GM23338 (cell line): ENCODE data around the gene TMEM273. TPM values are rescaled to one million over a fixed set of nuclear protein-coding genes. Genes with fewer than 3 reads are reported as not detected.

ENCODE experiments used
- ATAC-seq: fragments of 200-7000 bp; cut with Tn5 transposase; 3 replicates; pipeline ENCODE4 v1.9.1; 2020
- DNase-seq: peaks from one replicate; pipeline ENCODE4 v3.0.0-alpha.2; 2015; ENCODE audit warnings: low spot score
- H2AFZ ChIP-seq: fragments of 200-600 bp; sonication (generic); 2 replicates; pipeline ENCODE4 v1.8.0; 2016; ENCODE audit warnings: antibody characterized with exemption, mild to moderate bottlenecking, moderate library complexity
- H3F3A ChIP-seq: fragments of 200-600 bp; sonication (generic); replicated peaks from 2 replicates; pipeline ENCODE4 v1.8.0; 2017; ENCODE audit warnings: antibody characterized with exemption, mixed run types, low read depth
- H3K27ac ChIP-seq: fragments of 200-600 bp; sonication (generic); 2 replicates; pipeline ENCODE4 v1.6.1; 2016; ENCODE audit warnings: low read depth
- H3K27me3 ChIP-seq: fragments of 200-600 bp; sonication (generic); 2 replicates; pipeline ENCODE4 v1.8.0; 2016; ENCODE audit warnings: mild to moderate bottlenecking, mixed run types, moderate library complexity; ENCODE audit not compliant: insufficient read depth
- H3K36me3 ChIP-seq: fragments of 200-600 bp; sonication (generic); 2 replicates; pipeline ENCODE4 v1.8.0; 2016; ENCODE audit warnings: mild to moderate bottlenecking; ENCODE audit not compliant: insufficient read depth
- H3K4me1 ChIP-seq: fragments of 200-600 bp; sonication (generic); 2 replicates; pipeline ENCODE4 v1.8.0; 2016; ENCODE audit warnings: mild to moderate bottlenecking, moderate library complexity; ENCODE audit not compliant: insufficient read depth
- H3K4me2 ChIP-seq: fragments of 200-600 bp; sonication (generic); 2 replicates; pipeline ENCODE4 v1.7.1; 2017; ENCODE audit warnings: mixed run types
- H3K4me3 ChIP-seq: fragments of 200-600 bp; sonication (generic); 2 replicates; pipeline ENCODE4 v1.6.1; 2016; ENCODE audit warnings: mixed run types
- H3K79me2 ChIP-seq: fragments of 200-600 bp; sonication (generic); replicated peaks from 2 replicates; pipeline ENCODE4 v1.8.0; 2017; ENCODE audit warnings: mild to moderate bottlenecking; ENCODE audit not compliant: insufficient read depth
- H3K9me2 ChIP-seq: fragments of 200-600 bp; sonication (generic); 2 replicates; pipeline ENCODE4 v1.8.0; 2017; ENCODE audit not compliant: insufficient read depth
- H4K20me1 ChIP-seq: fragments of 200-600 bp; sonication (generic); replicated peaks from 2 replicates; pipeline ENCODE4 v1.8.0; 2017; ENCODE audit warnings: mild to moderate bottlenecking; ENCODE audit not compliant: insufficient read depth
- H3K27ac Mint-ChIP-seq: 2 replicates; pipeline ENCODE4 v1.8.0; 2020; ENCODE audit warnings: inconsistent platforms, mild to moderate bottlenecking, moderate library complexity, mixed read lengths
- H3K27me3 Mint-ChIP-seq: 3 replicates; pipeline ENCODE4 v1.8.0; 2022; ENCODE audit warnings: low read depth, mild to moderate bottlenecking, moderate library complexity, mixed read lengths, inconsistent platforms; ENCODE audit not compliant: insufficient read depth, poor library complexity
- H3K36me3 Mint-ChIP-seq: 3 replicates; pipeline ENCODE4 v1.8.0; 2021; ENCODE audit warnings: low read depth, mild to moderate bottlenecking, inconsistent platforms, moderate library complexity, mixed read lengths
- H3K4me1 Mint-ChIP-seq: 3 replicates; pipeline ENCODE4 v1.8.0; 2020; ENCODE audit warnings: mild to moderate bottlenecking, inconsistent platforms, mixed read lengths
- H3K4me3 Mint-ChIP-seq: 3 replicates; pipeline ENCODE4 v1.8.0; 2021; ENCODE audit warnings: moderate library complexity, mild to moderate bottlenecking, inconsistent platforms, mixed read lengths
- H3K9me3 Mint-ChIP-seq: 3 replicates; pipeline ENCODE4 v1.8.0; 2020; ENCODE audit warnings: moderate library complexity, mild to moderate bottlenecking, inconsistent platforms, mixed read lengths
- CREB1 ChIP-seq: fragments of 250-450 bp; sonication (Bioruptor Pico); IDR thresholded peaks from 2 replicates; pipeline ENCODE4 v1.5.0; 2020; ENCODE audit warnings: low read depth, mild to moderate bottlenecking, moderate library complexity
- ETS1 ChIP-seq: IDR thresholded peaks from 2 replicates; pipeline ENCODE4 v1.6.1; 2016; ENCODE audit warnings: antibody characterized with exemption
- EZH2phosphoT487 ChIP-seq: fragments of 200-600 bp; sonication (generic); IDR thresholded peaks from one replicate; pipeline ENCODE4 v1.8.1; 2018; ENCODE audit warnings: antibody characterized with exemption; ENCODE audit not compliant: unreplicated experiment
- JUNB ChIP-seq: IDR thresholded peaks from one replicate; pipeline ENCODE4 v1.6.1; 2016; ENCODE audit warnings: antibody characterized with exemption; ENCODE audit not compliant: unreplicated experiment
- NANOG ChIP-seq: IDR thresholded peaks from 2 replicates; pipeline ENCODE4 v1.6.1; 2016; ENCODE audit warnings: antibody characterized with exemption, borderline replicate concordance
- ZNF331 ChIP-seq: fragments of 250-450 bp; sonication (Bioruptor Pico); IDR thresholded peaks from 2 replicates; pipeline ENCODE4 v1.5.0; 2020; ENCODE audit warnings: low read depth, mild to moderate bottlenecking, moderate library complexity
- ZNF462 ChIP-seq: fragments of 250-450 bp; sonication (Bioruptor Pico); IDR thresholded peaks from 2 replicates; pipeline ENCODE4 v1.5.0; 2020; ENCODE audit warnings: mild to moderate bottlenecking, moderate library complexity
- polyA plus RNA-seq: library from polyadenylated mRNA; unstranded; fragments of >200 nt; fragmentation: Nextera tagmentation; extraction: Ambion mirVana; gene quantifications from 2 replicates; pipeline ENCODE4 v1.2.1, GENCODE V29; 2016
- total RNA-seq: library from RNA; depleted of rRNA; stranded (reverse); fragments of >200 nt; shearing (Covaris generic); gene quantifications from 2 replicates; pipeline ENCODE4 v1.2.3, GENCODE V29; 2014

Gene TMEM273
- total and polyA plus RNA-seq, 2 experiments from 2014 or later: not detected

DNA sequence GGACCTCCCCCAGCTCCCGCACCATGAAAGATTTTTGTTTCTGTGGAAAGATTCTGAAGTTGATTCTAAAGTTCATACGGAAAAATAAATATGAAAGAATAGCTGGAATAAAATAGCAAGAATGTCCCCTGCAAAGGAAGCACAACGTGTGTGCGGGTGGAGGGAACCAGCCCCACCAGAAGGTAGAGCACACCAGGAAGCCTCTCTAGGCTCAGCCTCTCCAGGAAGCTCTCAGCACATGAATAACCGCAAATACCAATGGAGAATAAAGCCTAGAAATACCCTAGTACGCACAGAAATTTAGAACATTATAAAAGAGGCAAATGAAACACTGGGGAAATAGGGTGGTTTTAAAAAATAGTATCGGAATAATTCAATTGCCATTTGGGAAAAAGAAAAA lies 29.8 kb downstream of the TMEM273 start:
- H3K36me3 Mint-ChIP-seq: peaks cover 3% of the 10 kb centered on the region; the same call in 1 of the 3 replicates
- H3K27ac Mint-ChIP-seq: peak overlapping the region; percentile 92
- ATAC-seq (peak; percentile 96), DNase-seq (peak; percentile 50)
- Histone ChIP-seq H3K4me3 (no peak overlapping the region), H3K36me3 (no peaks in the 10 kb centered on the region), H3K9me2 (peaks cover 17% of the 10 kb centered on the region; the same call in 1 of the 2 replicates), H2AFZ (no peak overlapping the region), H3K27me3 (no peaks in the 10 kb centered on the region), H3F3A (no peaks in the 10 kb centered on the region), H3K4me1 (peaks cover 21% of the 10 kb centered on the region), H3K4me2 (0 out of 2 replicates have a peak overlapping the region, but pooled peaks have one; percentile 26), H3K27ac (no peak overlapping the region), H4K20me1 (no peaks in the 10 kb centered on the region), H3K79me2 (no peaks in the 10 kb centered on the region)
- TF ChIP-seq JUNB (no peak), ZNF331 (no peak), NANOG (no peak), CREB1 (no peak), ETS1 (no peak), ZNF462 (peak; percentile 78), EZH2phosphoT487 (no peak)
- 0 out of 3 replicates have a peak, but pooled peaks cover 3% of the 10 kb centered on the region for H3K9me3 Mint-ChIP-seq
- peaks cover 21% of the 10 kb centered on the region for H3K4me1 Mint-ChIP-seq
- H3K27me3 Mint-ChIP-seq: peaks cover 5% of the 10 kb centered on the region
- peak overlapping the region; percentile 41; the same call in 1 of the 3 replicates for H3K4me3 Mint-ChIP-seq
